Endodermal cell (in vitro differentiated cells): ENCODE data around the gene MUC20. TPM values are rescaled to one million over a fixed set of nuclear protein-coding genes. Genes with fewer than 3 reads are reported as not detected.

ENCODE experiments used
- DNase-seq: peaks from one replicate; pipeline ENCODE4 v3.0.0-alpha.2; 2017
- H3K27ac ChIP-seq: 2 replicates; pipeline ENCODE4 v1.5.1; 2013; ENCODE audit warnings: mild to moderate bottlenecking, low read depth, low read length, moderate library complexity
- H3K27me3 ChIP-seq: 2 replicates; pipeline ENCODE4 v1.6.1; 2013; ENCODE audit warnings: mild to moderate bottlenecking, low read length, moderate library complexity; ENCODE audit not compliant: insufficient read depth, control insufficient read depth, poor library complexity, severe bottlenecking
- H3K36me3 ChIP-seq: 2 replicates; pipeline ENCODE4 v1.7.0; 2013; ENCODE audit warnings: mild to moderate bottlenecking, low read length, moderate library complexity; ENCODE audit not compliant: control insufficient read depth, insufficient read depth
- H3K4me1 ChIP-seq: one replicate; pipeline ENCODE4 v1.7.0; 2013; ENCODE audit warnings: low read length; ENCODE audit not compliant: control insufficient read depth, insufficient read depth
- H3K4me3 ChIP-seq: 2 replicates; pipeline ENCODE4 v1.5.1; 2013; ENCODE audit warnings: mild to moderate bottlenecking, low read length, moderate library complexity
- H3K9ac ChIP-seq: 2 replicates; pipeline ENCODE4 v1.6.1; 2013; ENCODE audit warnings: mild to moderate bottlenecking, low read length, moderate library complexity; ENCODE audit not compliant: poor library complexity, severe bottlenecking; ENCODE audit errors: extremely low read depth
- H3K9me3 ChIP-seq: 2 replicates; pipeline ENCODE4 v1.6.1; 2013; ENCODE audit warnings: mild to moderate bottlenecking, low read length, moderate library complexity; ENCODE audit not compliant: control insufficient read depth
- H3K27ac Mint-ChIP-seq: 2 replicates; pipeline ENCODE4 v1.8.0; 2020; ENCODE audit warnings: mixed read lengths
- H3K27me3 Mint-ChIP-seq: 2 replicates; pipeline ENCODE4 v1.8.0; 2021; ENCODE audit warnings: mild to moderate bottlenecking, mixed read lengths; ENCODE audit not compliant: insufficient read depth
- H3K36me3 Mint-ChIP-seq: 2 replicates; pipeline ENCODE4 v1.8.0; 2020; ENCODE audit warnings: low read depth, mixed read lengths
- H3K4me1 Mint-ChIP-seq: 2 replicates; pipeline ENCODE4 v1.8.0; 2020; ENCODE audit warnings: mixed read lengths
- H3K4me3 Mint-ChIP-seq: 2 replicates; pipeline ENCODE4 v1.8.0; 2020; ENCODE audit warnings: mild to moderate bottlenecking, moderate library complexity, mixed read lengths
- H3K9me3 Mint-ChIP-seq: 2 replicates; pipeline ENCODE4 v1.8.0; 2020; ENCODE audit warnings: mild to moderate bottlenecking, mixed read lengths
- CTCF ChIP-seq: fragments of 200-600 bp; sonication (generic); conservative IDR thresholded peaks from 2 replicates; pipeline ENCODE4 v1.5.0; 2021; ENCODE audit warnings: antibody characterized with exemption, mild to moderate bottlenecking
- WGBS, 2 experiments: methylation state at CpG; one replicate each; pipeline versions ENCODE4 v1.1.5 to v1.1.7; 2013; ENCODE audit warnings: missing lambda C conversion rate in 2 of 2, mixed read lengths in 1 of 2; ENCODE audit not compliant: insufficient coverage in 1 of 2, insufficient read length in 1 of 2; 5-methylcytosine and 5-hydroxymethylcytosine counted together
- total RNA-seq, 2 donors: library from RNA; stranded (reverse); fragmentation: NEBNext Ultra II Directional in 1 of 2; extraction: Animal tissue kit (Norgen Biotek cat#: 25700) in 1 of 2; gene quantifications; 2 replicates in 1 of 2; 3 replicates in 1 of 2; pipeline ENCODE4 v1.2.1, GENCODE V29; 2021

The MUC20 gene
- total RNA-seq, 2 donors from 2014 or later: 0.89 to 1.3 TPM

- Mint-ChIP-seq H3K9me3 (peaks cover under 1% of the 10 kb centered on the region), H3K27ac (no peak overlapping the region), H3K27me3 (peaks cover 12% of the 10 kb centered on the region), H3K4me3 (no peak overlapping the region), H3K4me1 (peaks cover 17% of the 10 kb centered on the region), H3K36me3 (no peaks in the 10 kb centered on the region)
- Histone ChIP-seq H3K27me3 (peaks cover 10% of the 10 kb centered on the region), H3K9me3 (no peaks in the 10 kb centered on the region), H3K36me3 (no peaks in the 10 kb centered on the region), H3K27ac (no peak overlapping the region), H3K4me3 (no peak overlapping the region), H3K9ac (no peak overlapping the region), H3K4me1 (no peaks in the 10 kb centered on the region)
- DNase-seq: no peak
- WGBS, 2 experiments: 93 to 96% methylated on average over 8 to 26 of the region's 26 CpGs
- no peak for TF ChIP-seq CTCF
Measured at GRCh38 chr3:195752546-195753331, 32.0 kb downstream of the MUC20 start.

DNA sequence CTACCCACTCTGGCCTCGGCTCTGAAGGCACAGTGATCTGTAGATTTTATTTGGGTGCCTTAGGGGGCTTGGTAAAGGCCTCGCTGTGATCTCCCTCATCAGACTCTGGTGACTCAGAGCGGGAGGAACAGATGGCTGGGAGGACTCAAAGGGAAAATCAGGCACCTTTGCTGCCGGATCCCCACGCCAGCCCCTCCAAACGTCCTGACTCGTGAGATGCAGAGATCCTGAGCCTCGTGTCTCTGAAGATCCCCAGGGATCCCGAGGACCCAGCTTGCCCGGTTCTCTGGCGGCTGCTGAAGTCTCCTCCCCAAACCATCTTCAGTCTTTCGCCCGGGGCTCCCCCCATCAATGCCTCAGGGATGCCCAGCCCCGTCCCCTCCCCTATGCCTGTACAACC, 32.8 kb downstream of the MUC20 start:
- peak overlapping the region; percentile 7 for H3K27ac ChIP-seq
- 87 to 94% methylated on average over 12 to 14 of the region's 14 CpGs for WGBS, 2 experiments
- H3K9me3 ChIP-seq: no peaks in the 10 kb centered on the region
- H3K36me3 Mint-ChIP-seq: no peaks in the 10 kb centered on the region
- no peak overlapping the region for H3K9ac ChIP-seq
- DNase-seq: no peak
- H3K27me3 Mint-ChIP-seq: peaks cover 5% of the 10 kb centered on the region
- no peak for TF ChIP-seq CTCF
- no peak overlapping the region for H3K27ac Mint-ChIP-seq
- no peaks in the 10 kb centered on the region for H3K4me1 ChIP-seq
- H3K9me3 Mint-ChIP-seq: no peaks in the 10 kb centered on the region
- no peaks in the 10 kb centered on the region for H3K36me3 ChIP-seq
- H3K27me3 ChIP-seq: peaks cover 5% of the 10 kb centered on the region
- no peak overlapping the region for H3K4me3 Mint-ChIP-seq
- H3K4me1 Mint-ChIP-seq: peaks cover 17% of the 10 kb centered on the region
- no peak overlapping the region for H3K4me3 ChIP-seq

DNA sequence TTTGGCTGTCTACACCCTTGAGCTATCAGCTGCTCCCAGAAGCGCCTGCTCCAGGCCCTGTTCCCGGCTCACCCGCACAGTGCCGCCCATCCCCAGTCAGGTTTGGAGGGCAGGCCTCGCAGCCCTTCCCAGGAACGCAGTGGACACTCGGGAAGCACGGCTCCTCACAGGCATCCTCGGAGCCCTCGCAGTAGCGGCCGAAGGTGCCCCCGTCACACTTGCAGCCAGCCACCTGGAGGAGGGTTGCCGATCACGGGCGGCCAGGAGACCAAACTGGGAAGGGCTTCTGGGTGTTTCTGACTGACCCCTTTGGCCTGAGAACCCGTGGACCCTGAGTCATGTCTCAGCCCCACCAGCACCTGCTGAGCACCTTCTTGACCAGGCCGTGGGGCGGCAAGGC, 33.4 kb downstream of the MUC20 start:
- Histone ChIP-seq H3K36me3 (no peaks in the 10 kb centered on the region), H3K4me3 (no peak overlapping the region), H3K9ac (no peak overlapping the region), H3K9me3 (no peaks in the 10 kb centered on the region), H3K4me1 (no peaks in the 10 kb centered on the region), H3K27me3 (no peaks in the 10 kb centered on the region), H3K27ac (no peak overlapping the region)
- Mint-ChIP-seq H3K4me3 (no peak overlapping the region), H3K9me3 (no peaks in the 10 kb centered on the region), H3K36me3 (no peaks in the 10 kb centered on the region), H3K27ac (no peak overlapping the region), H3K27me3 (no peaks in the 10 kb centered on the region), H3K4me1 (peaks cover 17% of the 10 kb centered on the region)
- DNase-seq: no peak
- TF ChIP-seq CTCF: no peak
- 86 to 92% methylated on average over 11 to 19 of the region's 19 CpGs for WGBS, 2 experiments
